Cardiac muscle cell (in vitro differentiated cells and primary cell): ENCODE data around the gene ZNF69. TPM values are rescaled to one million over a fixed set of nuclear protein-coding genes. Genes with fewer than 3 reads are reported as not detected.
"Not testable (repeated sequence)": the region's sequence is repeated elsewhere in the genome, so short reads cannot be mapped to it uniquely, and the experiment has no call there.

ENCODE experiments used
- DNase-seq, 2 donors: peaks; one replicate each; pipeline versions ENCODE4 v3.0.0 to v3.0.0-alpha.2; 2010 to 2017; ENCODE audit warnings: low read depth in 1 of 2, low spot score in 1 of 2
- H3K27ac ChIP-seq: fragments of 200-600 bp; sonication (generic); 2 replicates; pipeline ENCODE4 v1.5.1; 2016
- H3K27me3 ChIP-seq: fragments of 200-600 bp; sonication (generic); 2 replicates; pipeline ENCODE4 v1.6.0; 2016; ENCODE audit warnings: control low read depth
- H3K36me3 ChIP-seq: fragments of 200-600 bp; sonication (generic); 2 replicates; pipeline ENCODE4 v1.5.1; 2016; ENCODE audit warnings: control low read depth
- H3K4me1 ChIP-seq: fragments of 200-600 bp; sonication (generic); 2 replicates; pipeline ENCODE4 v1.8.1; 2017; ENCODE audit warnings: low read depth, mild to moderate bottlenecking, mixed run types
- H3K4me3 ChIP-seq: fragments of 200-600 bp; sonication (generic); 2 replicates; pipeline ENCODE4 v1.5.1; 2016; ENCODE audit warnings: mild to moderate bottlenecking
- H3K9me3 ChIP-seq: fragments of 200-600 bp; sonication (generic); 2 replicates; pipeline ENCODE4 v1.5.1; 2017; ENCODE audit warnings: low read depth, mild to moderate bottlenecking, control low read depth
- CTCF ChIP-seq: IDR thresholded peaks from 2 replicates; pipeline ENCODE4 v1.5.1; 2012; ENCODE audit warnings: low read depth, mild to moderate bottlenecking, low read length
- polyA plus RNA-seq: library from polyadenylated mRNA; unstranded; fragments of >200 nt; fragmentation: Nextera tagmentation; extraction: Ambion mirVana; gene quantifications from 2 replicates; pipeline ENCODE4 v1.2.1, GENCODE V29; 2016
- total RNA-seq: library from RNA; depleted of rRNA; stranded (reverse); fragments of >200 nt; gene quantifications from 2 replicates; pipeline ENCODE4 v1.2.3, GENCODE V29; 2016

Gene ZNF69
- total and polyA plus RNA-seq, 2 experiments from 2014 or later, result 13.6 to 19.2 TPM

DNA sequence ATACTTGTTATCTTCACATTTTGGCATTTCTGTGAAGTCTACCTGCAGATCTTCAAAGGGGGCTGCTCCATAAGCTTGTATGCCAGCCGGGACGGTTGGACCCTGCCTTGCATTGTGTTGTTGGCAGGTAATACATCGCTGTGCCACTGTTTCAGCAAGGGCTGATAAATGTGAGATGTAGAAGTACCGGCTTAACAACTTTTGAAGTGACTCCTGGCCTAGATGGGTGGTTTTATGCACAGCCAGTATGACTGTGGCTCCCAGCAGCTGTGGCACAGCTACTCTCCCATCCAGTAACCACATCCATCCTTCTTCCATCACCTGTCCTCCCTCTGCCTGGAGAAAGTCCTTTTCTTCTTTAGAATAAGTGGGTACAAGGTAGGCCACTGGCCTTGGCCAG lies 57.1 kb downstream of the ZNF69 start:
- Histone ChIP-seq H3K36me3 (peaks cover 21% of the 10 kb centered on the region), H3K27me3 (no peaks in the 10 kb centered on the region), H3K4me1 (no peaks in the 10 kb centered on the region), H3K9me3 (peaks cover 2% of the 10 kb centered on the region), H3K27ac (no peak overlapping the region), H3K4me3 (no peak overlapping the region)
- TF ChIP-seq CTCF, result no peak
- no peak for DNase-seq

GRCh38 chr19:11948646-11949045 lies 61.1 kb downstream of the ZNF69 start:
- no peak overlapping the region for H3K4me3 ChIP-seq
- H3K27me3 ChIP-seq, result no peaks in the 10 kb centered on the region
- H3K27ac ChIP-seq, result no peak overlapping the region
- H3K36me3 ChIP-seq, result peaks cover 30% of the 10 kb centered on the region
- no peak for DNase-seq
- H3K9me3 ChIP-seq, result peaks cover 21% of the 10 kb centered on the region
- no peak for TF ChIP-seq CTCF
- no peaks in the 10 kb centered on the region for H3K4me1 ChIP-seq

DNA sequence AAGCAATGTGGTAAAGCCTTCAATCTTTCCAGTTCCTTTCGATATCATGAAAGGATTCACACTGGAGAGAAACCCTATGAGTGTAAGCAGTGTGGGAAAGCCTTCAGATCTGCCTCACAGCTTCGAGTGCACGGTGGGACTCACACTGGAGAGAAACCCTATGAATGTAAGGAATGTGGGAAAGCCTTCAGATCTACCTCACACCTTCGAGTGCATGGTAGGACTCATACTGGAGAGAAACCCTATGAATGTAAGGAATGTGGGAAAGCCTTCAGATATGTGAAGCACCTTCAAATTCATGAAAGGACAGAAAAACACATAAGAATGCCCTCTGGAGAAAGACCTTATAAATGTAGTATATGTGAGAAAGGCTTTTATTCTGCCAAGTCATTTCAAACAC lies 61.6 kb downstream of the ZNF69 start:
- Histone ChIP-seq H3K27ac (no peak overlapping the region), H3K36me3 (peaks cover 30% of the 10 kb centered on the region), H3K4me1 (no peaks in the 10 kb centered on the region), H3K9me3 (peaks cover 21% of the 10 kb centered on the region), H3K27me3 (no peaks in the 10 kb centered on the region), H3K4me3 (no peak overlapping the region)
- no peak for TF ChIP-seq CTCF
- DNase-seq, result no peak

- H3K4me1 ChIP-seq, H3K27ac ChIP-seq, DNase-seq, H3K27me3 ChIP-seq, H3K4me3 ChIP-seq: not testable (repeated sequence)
- Histone ChIP-seq H3K9me3 (peaks cover 21% of the 10 kb centered on the region), H3K36me3 (peaks cover 30% of the 10 kb centered on the region)
Observed at GRCh38 chr19:11949614-11950080, 62.1 kb downstream of the ZNF69 start.

GRCh38 chr19:11950312-11950711 lies 62.7 kb downstream of the ZNF69 start:
- Histone ChIP-seq H3K36me3 (peaks cover 30% of the 10 kb centered on the region), H3K27ac (no peak overlapping the region), H3K4me3 (no peak overlapping the region), H3K9me3 (peaks cover 21% of the 10 kb centered on the region), H3K27me3 (no peaks in the 10 kb centered on the region), H3K4me1 (no peaks in the 10 kb centered on the region)
- DNase-seq, result no peak
- TF ChIP-seq CTCF, result no peak

Other genes with a start within 250 kb of the ZNF69 start
- gene ZNF823, start 148.8 kb upstream of the ZNF69 start, total RNA-seq, result 6.7 and 7.6 TPM in 2 replicates
- gene ZNF823, start 148.8 kb upstream of the ZNF69 start, polyA plus RNA-seq, result 4.7 and 9.4 TPM in 2 replicates
- 4.5 and 26.9 TPM in 2 replicates for gene ZNF441, start 120.8 kb upstream of the ZNF69 start, total RNA-seq
- gene ZNF441, start 120.8 kb upstream of the ZNF69 start, polyA plus RNA-seq, result 2.1 and 10.0 TPM in 2 replicates
- 3.9 and 4.4 TPM in 2 replicates for gene ZNF491, start 89.3 kb upstream of the ZNF69 start, total RNA-seq
- 5.1 and 7.3 TPM in 2 replicates for gene ZNF491, start 89.3 kb upstream of the ZNF69 start, polyA plus RNA-seq
- gene ZNF440, start 73.5 kb upstream of the ZNF69 start, total RNA-seq, result 5.7 and 15.5 TPM in 2 replicates
- 5.7 and 7.0 TPM in 2 replicates for gene ZNF440, start 73.5 kb upstream of the ZNF69 start, polyA plus RNA-seq
- 0.07 and 3.6 TPM in 2 replicates for gene ZNF439, start 39.1 kb upstream of the ZNF69 start, total RNA-seq
- gene ZNF439, start 39.1 kb upstream of the ZNF69 start, polyA plus RNA-seq, result 3.0 TPM in 1 of 2 replicates, not detected in the other
- 7.6 and 10.3 TPM in 2 replicates for gene ZNF700, start 37.3 kb downstream of the ZNF69 start, total RNA-seq
- gene ZNF700, start 37.3 kb downstream of the ZNF69 start, polyA plus RNA-seq, result 3.3 and 6.9 TPM in 2 replicates
- gene ZNF763, start 77.3 kb downstream of the ZNF69 start, total RNA-seq, result 4.2 and 4.6 TPM in 2 replicates
- 5.2 and 10.0 TPM in 2 replicates for gene ZNF763, start 77.3 kb downstream of the ZNF69 start, polyA plus RNA-seq
- 9.5 and 12.0 TPM in 2 replicates for gene ZNF433, start 147.9 kb downstream of the ZNF69 start, total RNA-seq
- gene ZNF433, start 147.9 kb downstream of the ZNF69 start, polyA plus RNA-seq, result 8.2 and 8.8 TPM in 2 replicates
- gene ZNF878, start 165.2 kb downstream of the ZNF69 start, total RNA-seq, result 0.39 TPM in 1 of 2 replicates, not detected in the other
- 1.0 TPM in 1 of 2 replicates, not detected in the other for gene ZNF878, start 165.2 kb downstream of the ZNF69 start, polyA plus RNA-seq
- 9.3 and 14.6 TPM in 2 replicates for gene ZNF844, start 176.9 kb downstream of the ZNF69 start, total RNA-seq
- 5.8 and 9.1 TPM in 2 replicates for gene ZNF844, start 176.9 kb downstream of the ZNF69 start, polyA plus RNA-seq